OCI-M2 (cell line): ENCODE results near the gene SHC2.
"Not testable (repeated sequence)": the region's sequence is repeated elsewhere in the genome, so short reads cannot be mapped to it uniquely, and the experiment has no call there.

Experiments used
- DNase-seq: peaks from one replicate; lab custom pipeline; 2025; ENCODE audit not compliant: unreplicated experiment; lab: John Stamatoyannopoulos, UW

The SHC2 gene

DNA sequence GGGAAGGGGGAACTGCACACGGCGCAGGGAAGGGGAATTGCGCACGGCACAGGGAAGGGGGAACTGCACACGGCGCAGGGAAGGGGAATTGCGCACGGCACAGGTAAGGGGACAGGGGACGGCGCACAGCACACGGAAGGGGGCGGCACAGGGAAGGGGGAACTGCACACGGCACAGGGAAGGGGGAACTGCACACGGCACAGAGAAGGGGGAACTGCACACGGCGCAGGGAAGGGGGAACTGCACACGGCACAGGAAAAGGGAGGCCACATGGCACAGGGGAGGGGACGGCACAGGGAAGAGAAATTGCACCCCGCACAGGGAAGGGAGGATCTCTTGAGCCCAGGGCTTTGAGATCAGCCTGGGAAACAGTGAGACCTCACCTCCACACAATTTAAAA, 33.2 kb downstream of the SHC2 start:
- not testable (repeated sequence) for DNase-seq

DNA sequence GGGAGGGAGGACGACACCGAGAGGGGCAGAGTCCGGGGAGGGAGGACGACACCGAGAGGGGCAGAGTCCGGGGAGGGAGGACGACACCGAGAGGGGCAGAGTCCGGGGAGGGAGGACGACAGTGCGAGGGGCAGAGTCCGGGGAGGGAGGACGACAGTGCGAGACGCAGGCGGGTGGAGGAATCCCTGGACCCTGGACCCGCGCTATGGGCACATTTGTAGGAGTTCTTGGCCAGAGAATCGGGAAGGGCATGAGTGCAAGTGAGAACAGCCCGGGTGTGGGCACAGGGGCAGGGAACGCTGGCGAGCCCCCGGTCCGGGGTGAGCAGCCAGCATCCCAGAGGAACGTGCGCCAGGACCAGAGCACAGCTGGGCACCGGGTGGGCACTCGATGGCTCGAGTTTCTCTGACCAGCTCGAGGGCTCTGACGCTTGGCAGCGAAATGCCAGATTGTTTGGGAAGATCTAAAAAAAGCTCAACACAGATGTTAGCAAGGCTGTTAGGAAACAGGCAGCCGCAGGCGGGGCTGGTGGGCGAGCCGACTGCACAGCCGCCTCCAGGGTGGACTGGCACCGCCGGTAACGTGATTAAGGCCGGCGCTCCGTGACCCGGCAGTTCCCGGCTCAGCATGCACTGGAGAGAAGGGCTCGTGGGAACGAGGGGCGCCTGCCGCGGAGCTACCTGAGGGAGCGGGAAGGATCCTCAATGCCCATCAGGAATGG, 33.9 kb downstream of the SHC2 start:
- DNase-seq: no peak

DNA sequence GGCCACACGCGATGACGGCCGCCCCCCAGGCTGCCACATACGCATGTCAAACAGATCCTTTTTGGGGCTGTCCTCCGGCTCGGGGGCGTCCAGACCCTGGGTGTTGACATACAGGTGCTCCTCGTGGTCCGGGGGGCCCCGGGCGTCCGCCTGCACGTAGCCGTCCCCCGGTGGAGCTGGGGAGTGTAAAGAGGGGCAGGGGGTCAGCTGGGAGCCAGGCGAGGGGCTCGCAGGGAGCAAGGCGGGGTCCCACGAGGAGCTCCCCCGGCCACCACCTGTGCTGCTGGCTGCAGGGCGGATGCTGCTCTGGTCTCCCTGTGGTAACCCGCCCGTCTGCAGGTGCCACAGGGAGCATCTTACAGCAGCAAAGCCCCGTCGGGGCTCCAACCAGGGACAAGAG, 35.8 kb downstream of the SHC2 start:
- no peak for DNase-seq

DNA sequence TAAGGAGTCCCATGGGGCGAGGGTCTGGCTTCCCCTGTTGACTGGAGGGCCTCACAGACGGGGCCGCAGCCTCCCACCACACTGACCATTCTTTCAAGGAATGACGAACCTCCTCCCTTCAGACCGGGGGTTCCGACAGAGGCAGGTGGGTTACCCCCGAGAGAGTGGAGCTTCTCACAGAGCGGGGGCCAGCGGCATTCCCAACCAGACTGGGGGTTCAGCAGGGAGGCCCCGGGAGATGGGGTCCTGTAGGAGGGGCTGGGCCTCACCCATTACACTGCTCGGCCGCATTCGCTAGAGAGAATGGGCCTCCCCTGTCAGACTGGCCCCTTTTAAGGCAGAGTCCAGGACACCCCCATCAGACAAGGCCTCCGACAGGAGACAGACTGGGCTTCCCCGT, 36.3 kb downstream of the SHC2 start:
- no peak for DNase-seq

DNA sequence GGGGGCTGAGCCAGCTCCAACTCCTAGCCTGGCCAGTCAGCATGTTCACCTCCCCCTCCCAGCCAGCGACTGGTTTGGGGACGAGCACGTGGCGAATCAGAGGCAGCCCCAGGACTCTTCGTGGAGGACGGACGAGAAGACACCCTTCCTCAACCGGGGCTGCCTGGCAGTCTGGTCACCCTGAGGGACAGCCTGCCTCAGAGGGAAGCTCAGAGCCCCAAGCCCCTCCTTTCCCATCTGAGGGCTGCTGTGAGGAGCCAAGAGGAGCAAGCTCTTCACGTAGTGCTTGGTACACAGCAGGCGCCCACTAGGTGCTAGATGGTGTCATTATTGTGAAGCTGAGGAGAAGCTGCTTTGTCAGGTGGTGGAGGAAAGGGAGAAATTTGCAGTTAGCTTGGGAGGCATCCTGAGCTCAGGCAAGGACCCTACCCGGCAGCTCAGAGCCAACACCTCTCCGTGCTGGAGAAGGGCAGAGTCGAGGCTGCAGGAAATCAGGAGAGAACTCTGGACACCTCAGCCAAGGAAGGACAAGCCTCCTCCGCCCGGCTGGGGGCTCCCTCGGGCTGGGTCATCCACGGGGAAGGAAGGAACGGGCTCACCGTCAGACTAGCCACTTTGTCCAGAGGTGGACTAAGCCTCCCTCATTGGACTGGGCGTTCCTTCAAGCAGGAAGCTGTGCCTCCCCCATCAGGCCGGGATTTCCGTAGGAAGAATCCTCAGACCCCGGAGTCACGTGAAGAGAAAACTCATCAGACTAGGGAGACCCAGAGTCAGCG, 37.0 kb downstream of the SHC2 start:
- no peak for DNase-seq

DNA sequence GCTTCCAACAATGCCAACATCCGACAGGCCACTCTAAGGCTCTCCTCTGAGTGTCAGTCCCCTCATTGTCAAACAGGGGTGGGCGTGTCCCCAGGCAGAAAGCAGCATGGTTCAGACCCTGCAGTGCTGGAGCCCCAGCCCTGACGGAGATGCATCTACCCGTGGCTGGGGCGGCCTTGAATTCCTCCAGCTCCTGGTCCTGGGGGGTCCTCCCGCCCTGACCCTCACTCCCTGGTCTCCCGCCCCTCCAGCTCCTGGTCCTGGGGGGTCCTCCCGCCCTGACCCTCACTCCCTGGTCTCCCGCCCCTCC, 38.0 kb downstream of the SHC2 start:
- DNase-seq: not testable (repeated sequence)

DNA sequence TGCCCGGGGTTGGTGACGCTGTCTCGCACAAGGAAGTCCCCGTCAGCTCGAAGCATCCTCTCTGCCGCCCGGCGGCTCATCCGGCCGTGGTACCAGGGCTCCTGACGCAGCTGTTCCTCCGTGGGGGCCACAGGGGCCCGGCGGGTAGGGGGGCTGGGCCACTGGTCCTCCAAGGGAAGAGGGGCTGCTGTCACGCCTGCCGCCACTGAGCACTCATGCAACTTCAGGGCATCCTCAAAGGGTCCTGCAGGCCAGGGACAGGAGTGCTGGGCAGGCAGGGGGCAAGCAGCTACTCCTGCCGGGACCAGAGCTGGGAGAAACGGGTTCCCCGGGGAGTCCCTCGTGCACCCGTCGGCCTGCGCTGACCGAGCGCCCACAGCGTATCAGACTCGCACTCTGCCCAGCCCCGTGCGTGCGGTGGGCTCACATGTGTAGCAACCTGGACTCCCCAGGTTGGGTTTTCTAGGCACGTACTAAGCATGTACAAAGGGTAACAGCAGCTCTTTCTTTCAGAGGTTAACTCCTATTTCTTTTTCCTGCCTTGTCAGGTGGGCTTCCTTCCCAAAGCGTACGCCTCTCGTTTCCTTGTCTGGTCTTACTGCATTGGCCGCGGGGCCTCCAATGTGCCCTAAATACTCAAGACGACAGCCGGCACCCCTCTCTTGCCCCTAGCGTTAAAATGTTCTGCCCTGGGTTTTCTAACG, 38.5 kb downstream of the SHC2 start:
- DNase-seq: no peak

DNA sequence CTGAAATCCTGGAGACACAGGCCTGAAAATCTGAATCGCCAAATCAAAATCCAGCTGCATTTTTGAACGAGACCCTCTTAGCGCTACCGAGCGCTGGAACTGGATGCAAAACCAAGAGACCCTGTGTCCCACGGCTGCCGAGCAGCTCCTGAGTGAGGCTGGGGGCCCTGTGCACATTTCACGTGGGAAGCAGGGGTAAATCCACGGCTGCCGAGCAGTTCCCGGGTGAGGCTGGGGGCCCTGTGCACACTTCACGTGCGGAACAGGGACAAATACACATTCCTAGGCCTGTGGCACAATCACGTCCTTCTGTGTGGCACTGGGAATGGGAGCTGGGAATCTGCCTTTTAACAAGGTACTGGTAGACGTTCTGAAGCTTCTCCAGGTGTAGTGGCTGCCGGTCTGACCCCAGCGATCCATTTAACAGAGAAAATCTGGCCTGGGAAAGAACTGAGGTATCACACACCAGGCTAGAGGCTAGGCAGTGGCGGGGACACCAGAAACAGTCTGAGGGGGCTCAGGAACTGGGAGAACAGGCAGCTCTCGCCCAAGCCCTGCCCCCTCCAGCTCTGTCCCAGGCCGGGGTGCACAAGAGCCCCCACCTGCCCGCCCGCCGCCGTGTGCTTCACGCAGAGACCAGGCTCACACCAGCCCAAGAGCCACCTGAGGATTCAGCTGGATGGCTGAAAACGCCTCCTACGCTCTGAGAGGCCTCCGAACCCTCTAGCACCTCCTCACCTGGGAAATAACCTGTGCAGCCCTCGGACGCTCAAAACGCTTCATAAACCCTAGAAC, 40.9 kb downstream of the SHC2 start:
- DNase-seq: no peak

DNA sequence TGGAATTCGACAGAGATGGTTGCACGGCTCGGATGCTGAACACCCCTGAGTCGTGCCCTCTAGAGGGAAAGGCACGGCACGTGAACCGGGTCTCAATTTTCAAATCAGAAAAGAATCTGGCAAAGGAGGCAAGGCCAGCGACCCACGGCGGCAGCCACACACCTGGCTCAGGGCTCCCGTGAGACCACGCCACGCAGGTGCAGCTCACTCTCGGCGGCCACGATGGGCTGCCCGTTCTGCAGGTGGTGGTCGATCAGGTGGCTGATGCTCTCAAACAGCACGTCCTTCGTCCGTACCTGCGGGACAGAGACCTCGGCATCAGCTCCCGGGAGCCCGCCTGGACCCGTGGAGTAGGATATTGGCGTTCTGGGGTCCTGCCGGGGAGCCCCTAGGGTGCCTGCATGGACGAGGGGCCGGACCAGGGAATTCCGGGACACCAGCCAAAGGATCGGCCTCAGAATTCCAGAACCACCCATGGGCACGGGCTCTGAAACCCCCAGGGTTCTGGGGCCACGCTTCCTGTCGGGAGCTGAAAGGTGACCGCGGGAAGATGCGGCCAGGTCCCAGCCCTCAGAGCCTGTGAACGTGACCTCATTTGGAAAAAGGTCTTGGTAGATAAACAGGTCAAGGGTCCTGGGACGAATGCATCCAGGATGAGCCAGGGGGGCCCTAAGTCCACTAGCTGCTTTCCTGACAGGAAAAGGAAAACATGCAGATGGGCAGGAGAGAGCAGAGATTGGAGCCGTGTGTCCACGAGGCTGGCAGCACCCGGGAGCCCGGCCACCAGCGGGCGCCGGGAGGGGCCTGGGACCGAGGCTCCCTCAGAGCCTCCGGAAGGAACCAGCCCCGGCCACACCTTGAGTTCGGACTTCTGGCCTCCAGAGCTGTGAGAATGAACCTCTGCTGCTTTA, 41.8 kb downstream of the SHC2 start:
- DNase-seq: no peak

DNA sequence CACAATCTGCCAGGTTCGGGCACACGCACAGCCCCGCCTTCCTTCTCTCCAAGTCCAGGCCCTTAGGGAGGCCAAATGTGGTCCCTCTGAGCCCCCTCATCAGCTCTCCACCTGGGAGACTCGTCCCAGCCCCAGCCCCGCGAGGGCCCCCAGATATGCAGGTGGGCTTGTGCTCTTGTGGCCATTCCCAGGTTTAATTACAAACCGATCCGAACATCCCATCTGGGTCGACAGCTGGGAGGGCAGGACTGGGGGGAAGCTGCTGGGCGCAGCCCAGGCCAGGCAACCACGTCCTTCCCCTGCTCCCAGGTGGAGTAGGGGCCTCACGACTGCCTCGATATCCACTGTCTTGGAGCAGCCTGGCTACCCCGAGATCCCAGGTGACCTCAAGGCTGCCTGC, 44.4 kb downstream of the SHC2 start:
- DNase-seq: no peak

DNA sequence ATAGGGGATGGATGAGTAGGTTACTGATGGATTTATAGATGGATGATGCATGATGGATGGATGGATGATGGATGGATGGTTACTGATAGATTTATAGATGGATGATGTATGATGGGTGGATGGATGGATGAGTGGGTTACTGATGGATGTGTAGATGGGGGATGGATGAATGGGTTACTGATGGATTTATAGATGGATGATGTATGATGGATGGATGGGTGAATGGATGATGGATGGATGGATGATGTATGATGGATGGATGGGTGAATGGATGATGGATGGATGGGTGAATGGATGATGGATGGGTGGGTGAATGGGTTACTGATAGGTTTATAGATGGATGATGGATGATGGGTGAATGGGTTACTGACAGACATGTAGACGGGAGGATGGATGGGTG, 45.5 kb downstream of the SHC2 start:
- no peak for DNase-seq

DNA sequence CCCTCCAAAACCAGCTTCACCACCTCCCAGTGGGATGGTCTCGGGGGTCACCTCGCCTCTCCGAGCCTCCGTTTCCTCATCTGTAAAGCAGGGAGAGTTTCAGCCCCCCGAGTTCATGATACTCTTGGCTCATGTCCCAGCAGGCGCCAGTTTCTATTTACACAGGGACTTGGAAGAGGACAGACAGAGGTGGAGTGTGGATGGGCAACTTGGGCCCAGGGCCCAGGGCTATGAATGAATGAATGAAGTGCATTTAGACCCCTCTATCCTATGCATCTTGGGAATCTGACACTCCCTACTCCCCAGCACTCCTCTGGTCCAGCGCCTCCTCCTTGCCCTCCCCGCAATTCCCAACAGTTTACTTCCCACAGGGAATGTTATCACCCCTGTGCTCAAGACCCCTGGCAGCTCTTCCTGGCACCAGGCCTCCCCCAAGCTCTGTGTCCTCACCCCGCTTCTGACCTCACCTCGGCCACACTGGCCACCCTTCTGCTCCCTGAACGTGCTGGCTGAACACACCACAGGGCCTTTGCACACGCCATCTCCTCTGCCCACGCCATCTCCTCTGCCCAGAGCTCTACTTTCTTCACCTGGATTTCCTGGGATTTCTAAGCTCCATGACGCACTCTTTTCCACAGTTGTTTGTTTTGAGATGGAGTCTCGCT, 46.9 kb downstream of the SHC2 start:
- DNase-seq: no peak

DNA sequence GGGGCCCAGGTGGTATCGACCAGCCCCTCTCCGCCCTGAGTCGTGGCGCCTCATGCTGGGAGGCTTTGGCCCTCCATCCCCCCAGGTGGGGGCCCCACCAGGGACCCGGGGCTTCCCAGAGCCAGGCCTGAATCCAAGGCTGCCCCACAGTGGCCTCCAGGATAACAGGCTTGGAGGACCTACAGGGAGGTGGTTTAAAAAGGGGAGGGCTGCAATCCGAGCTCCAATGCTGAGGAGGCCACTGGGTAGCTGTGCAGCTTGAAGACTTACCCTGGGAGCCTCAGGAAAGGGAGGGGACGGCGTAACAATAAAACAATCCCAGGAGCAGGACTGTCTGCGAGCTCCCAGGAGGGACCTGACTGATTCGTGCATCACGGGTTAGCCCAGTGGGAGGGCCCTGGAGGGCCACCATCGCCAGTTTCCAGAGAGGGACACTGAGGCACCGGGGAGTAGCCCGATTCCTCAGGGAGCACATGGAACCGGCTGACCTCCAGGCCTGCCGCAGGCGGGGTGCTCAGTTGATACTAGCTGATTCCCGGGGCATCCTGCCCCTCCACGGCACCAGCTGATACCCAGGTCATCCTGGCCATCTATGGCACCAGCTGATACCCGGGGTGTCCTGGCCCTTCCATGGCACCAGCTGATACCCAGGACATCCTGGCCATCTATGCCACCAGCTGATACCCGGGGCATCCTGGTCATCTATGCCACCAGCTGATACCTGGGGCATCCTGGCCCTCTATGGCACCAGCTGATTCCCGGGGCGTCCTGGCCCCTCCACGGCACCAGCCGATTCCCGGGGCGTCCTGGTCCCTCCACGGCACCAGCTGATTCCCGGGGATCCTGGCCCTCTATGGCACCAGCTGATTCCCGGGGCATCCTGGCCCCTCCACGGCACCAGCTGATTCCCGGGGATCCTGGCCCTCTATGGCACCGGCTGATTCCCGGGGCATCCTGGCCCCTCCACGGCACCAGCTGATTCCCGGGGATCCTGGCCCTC, 48.2 kb downstream of the SHC2 start:
- no peak for DNase-seq

DNA sequence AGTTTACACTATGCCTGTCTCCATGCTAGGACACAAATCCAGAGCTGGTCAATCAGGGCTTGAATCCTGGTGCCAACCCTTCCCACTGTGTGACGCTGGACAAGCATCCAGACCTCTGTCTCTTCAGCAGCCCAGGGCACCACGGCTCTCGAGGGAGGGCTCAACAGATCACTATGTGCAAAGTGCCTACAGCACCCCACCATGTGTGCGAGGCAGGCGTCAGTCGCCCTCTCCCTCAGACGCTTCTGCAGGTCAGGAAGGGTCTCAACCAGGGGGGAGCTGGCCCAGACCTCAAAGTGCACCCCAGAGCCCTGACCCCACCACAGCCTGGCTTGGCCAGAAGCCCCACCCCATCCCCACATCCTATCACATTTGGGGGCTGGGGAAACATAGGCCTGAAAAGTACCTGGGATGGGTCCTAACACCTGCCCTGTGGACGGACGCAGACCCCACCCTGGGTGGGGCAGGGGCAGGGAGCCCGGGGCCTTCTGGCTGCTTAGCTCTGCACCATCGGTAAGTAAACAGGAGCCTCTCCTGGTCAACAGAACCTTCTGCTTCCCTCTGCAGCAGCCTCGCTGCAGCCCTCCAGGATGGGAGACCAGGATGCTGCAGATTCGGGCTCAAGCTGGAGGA, 49.0 kb downstream of the SHC2 start:
- no peak for DNase-seq

DNA sequence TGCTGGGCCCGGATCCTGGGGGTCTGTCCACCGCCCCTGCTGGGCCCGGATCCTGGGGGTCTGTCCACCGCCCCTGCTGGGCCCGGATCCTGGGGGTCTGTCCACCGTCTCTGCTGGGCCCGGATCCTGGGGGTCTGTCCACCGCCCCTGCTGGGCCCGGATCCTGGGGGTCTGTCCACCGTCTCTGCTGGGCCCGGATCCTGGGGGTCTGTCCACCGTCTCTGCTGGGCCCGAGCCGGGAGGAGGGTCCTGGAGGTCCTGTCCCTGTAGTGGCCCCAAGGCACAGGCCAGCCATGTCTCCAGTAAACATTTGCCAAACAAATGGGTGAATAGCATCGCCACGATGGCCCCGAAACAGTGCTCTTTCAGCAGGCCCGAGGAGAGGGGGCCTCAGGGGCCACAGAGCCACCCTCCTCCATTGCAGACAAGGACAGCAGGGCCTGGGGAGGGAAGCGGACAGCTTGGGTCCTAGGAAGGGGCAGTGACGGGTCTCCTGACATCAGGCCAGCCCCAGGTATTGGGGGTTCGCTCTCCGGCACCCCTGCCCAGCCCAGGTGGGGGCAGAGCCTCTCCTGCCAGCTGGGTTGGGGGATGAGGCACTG, 49.6 kb downstream of the SHC2 start:
- not testable (repeated sequence) for DNase-seq

DNA sequence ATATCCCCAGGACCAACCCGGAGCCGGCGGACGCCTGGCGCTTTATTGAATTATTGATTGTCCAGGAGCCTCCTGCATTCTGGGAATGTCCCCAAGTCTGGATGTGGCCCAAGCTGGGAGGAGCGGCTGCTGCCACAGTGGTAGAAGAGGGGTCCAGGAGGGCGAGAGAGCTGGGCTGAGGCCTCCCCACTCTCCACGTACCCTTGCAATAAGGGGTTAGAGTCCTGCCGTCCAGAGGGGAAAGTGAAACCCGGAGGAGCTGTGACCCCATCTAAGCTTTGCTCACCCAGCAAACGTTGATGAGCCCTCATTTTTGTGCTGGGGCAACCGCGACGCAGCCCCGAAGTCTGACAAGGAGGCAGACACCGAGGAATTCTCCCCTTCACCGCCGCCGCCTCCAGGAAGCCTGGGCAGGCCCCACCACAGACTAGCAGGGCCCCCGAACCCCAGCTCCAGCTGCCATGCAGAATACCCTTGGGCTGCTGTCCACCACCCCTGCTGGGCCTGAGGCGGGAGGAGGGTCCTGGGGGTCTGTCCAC, 50.5 kb downstream of the SHC2 start:
- DNase-seq: no peak

DNA sequence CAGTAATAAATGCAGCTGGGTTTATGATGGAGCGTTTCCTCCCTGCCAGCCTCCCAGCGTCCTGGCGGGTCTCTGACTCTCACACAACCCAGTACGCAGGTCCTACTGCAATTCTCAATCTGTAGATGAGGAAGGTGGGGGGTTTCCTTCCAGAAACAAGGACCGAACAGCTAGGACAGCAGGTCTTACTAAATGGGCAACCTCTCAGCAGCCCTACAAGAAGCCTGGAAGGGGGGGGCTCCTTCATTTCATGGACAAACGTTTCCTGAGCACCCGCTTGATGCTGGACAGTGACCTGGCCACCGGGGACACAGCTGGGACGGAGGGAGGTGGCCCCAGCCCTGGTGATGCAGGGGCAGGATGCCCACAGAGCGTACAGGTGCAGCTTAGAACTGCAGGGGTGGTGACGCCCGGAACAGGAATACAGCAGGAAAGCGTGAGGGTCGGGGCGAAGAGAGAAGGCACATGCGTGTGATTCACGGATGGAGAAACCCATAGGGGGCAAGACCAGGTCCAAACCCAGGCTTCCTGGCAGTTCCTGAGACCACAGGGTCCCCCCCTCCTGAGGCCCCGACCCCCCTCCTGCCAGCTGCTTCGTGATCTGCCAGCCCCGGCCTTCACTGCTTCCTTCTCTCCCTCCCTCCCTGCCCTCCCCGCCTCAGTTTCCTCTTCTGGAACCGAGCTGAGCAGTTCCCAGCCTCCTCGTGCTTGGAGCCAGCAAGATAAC, 51.2 kb downstream of the SHC2 start:
- no peak for DNase-seq
